ENCODE results near the gene MGRN1. TPM values are rescaled to one million over a fixed set of nuclear protein-coding genes. Genes with fewer than 3 reads are reported as not detected.

MGRN1 gene
- total RNA-seq, 1 experiment from 2014 or later, result 72.3 TPM

- H3K36me3 ChIP-seq (ENCODE audit: control insufficient read depth, insufficient read depth, low read length), result no peaks in the 10 kb centered on the region
- no peaks in the 10 kb centered on the region for H3K4me1 Mint-ChIP-seq (ENCODE audit: low read depth, unreplicated experiment)
- H3K27me3 ChIP-seq (replicated peaks; ENCODE audit: control insufficient read depth, insufficient read depth, low read length), result no peaks in the 10 kb centered on the region
- no peaks in the 10 kb centered on the region for H3K4me1 ChIP-seq
- no peak overlapping the region for H3K27ac Mint-ChIP-seq (ENCODE audit: unreplicated experiment)
- H3K9me3 Mint-ChIP-seq (ENCODE audit: unreplicated experiment), result no peaks in the 10 kb centered on the region
- no TSS peak for BruUV-seq (replicated peaks)
- peaks cover 5% of the 10 kb centered on the region for H3K36me3 Mint-ChIP-seq (ENCODE audit: insufficient read depth, unreplicated experiment)
- TF ChIP-seq, protein P1, sequence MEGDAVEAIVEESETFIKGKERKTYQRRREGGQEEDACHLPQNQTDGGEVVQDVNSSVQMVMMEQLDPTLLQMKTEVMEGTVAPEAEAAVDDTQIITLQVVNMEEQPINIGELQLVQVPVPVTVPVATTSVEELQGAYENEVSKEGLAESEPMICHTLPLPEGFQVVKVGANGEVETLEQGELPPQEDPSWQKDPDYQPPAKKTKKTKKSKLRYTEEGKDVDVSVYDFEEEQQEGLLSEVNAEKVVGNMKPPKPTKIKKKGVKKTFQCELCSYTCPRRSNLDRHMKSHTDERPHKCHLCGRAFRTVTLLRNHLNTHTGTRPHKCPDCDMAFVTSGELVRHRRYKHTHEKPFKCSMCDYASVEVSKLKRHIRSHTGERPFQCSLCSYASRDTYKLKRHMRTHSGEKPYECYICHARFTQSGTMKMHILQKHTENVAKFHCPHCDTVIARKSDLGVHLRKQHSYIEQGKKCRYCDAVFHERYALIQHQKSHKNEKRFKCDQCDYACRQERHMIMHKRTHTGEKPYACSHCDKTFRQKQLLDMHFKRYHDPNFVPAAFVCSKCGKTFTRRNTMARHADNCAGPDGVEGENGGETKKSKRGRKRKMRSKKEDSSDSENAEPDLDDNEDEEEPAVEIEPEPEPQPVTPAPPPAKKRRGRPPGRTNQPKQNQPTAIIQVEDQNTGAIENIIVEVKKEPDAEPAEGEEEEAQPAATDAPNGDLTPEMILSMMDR (IDR thresholded peaks at IDR 0.05; ENCODE audit: insufficient read depth in 1 of 2, low read depth in 1 of 2, low read length in 1 of 2, severe bottlenecking in 1 of 2, unreplicated experiment in 1 of 2), result no peak
- H3K9me3 ChIP-seq, result no peaks in the 10 kb centered on the region
- no peak overlapping the region for H3K4me3 ChIP-seq (ENCODE audit: low read depth, low read length)
- ChIA-PET CTCF (no interaction called here), POLR2A (no interaction called here)
- H3K4me3 Mint-ChIP-seq (ENCODE audit: unreplicated experiment), result no peak overlapping the region
- intact Hi-C loops (cut with micrococcal nuclease; ENCODE audit: unreplicated experiment), result no loop called here
- DNase-seq, result no peak
- H3K27me3 Mint-ChIP-seq (ENCODE audit: insufficient read depth, unreplicated experiment), result peaks cover under 1% of the 10 kb centered on the region
Observed at GRCh38 chr16:4593086-4593485, 31.5 kb upstream of the MGRN1 start.

GRCh38 chr16:4594433-4595410 is 29.9 kb upstream of the MGRN1 start:
- no peaks in the 10 kb centered on the region for H3K27me3 ChIP-seq (replicated peaks; ENCODE audit: control insufficient read depth, insufficient read depth, low read length)
- ChIA-PET CTCF (no interaction called here), POLR2A (interaction anchor here (0.5 kb wide), 1 partner anchor 9 kb away, joined by 6 read pairs; no protein-coding TSS in a partner anchor)

GRCh38 chr16:4597174-4597573 is 27.5 kb upstream of the MGRN1 start:
- intact Hi-C loops (cut with micrococcal nuclease; ENCODE audit: unreplicated experiment), result no loop called here
- POLR2A ChIA-PET, result no interaction called here
- Mint-ChIP-seq H3K36me3 (ENCODE audit: insufficient read depth, unreplicated experiment) (peaks cover 5% of the 10 kb centered on the region), H3K4me3 (ENCODE audit: unreplicated experiment) (no peak overlapping the region), H3K27me3 (ENCODE audit: insufficient read depth, unreplicated experiment) (peaks cover 3% of the 10 kb centered on the region), H3K9me3 (ENCODE audit: unreplicated experiment) (no peaks in the 10 kb centered on the region), H3K4me1 (ENCODE audit: low read depth, unreplicated experiment) (no peaks in the 10 kb centered on the region), H3K27ac (ENCODE audit: unreplicated experiment) (no peak overlapping the region)
- DNase-seq, result no peak
- TF ChIP-seq, protein P1 (IDR thresholded peaks at IDR 0.05; ENCODE audit: insufficient read depth in 1 of 2, low read depth in 1 of 2, low read length in 1 of 2, severe bottlenecking in 1 of 2, unreplicated experiment in 1 of 2), result no peak
- Histone ChIP-seq H3K9me3 (no peaks in the 10 kb centered on the region), H3K36me3 (ENCODE audit: control insufficient read depth, insufficient read depth, low read length) (no peaks in the 10 kb centered on the region), H3K4me3 (ENCODE audit: low read depth, low read length) (no peak overlapping the region), H3K27me3 (replicated peaks; ENCODE audit: control insufficient read depth, insufficient read depth, low read length) (no peaks in the 10 kb centered on the region), H3K4me1 (no peaks in the 10 kb centered on the region)
- CTCF ChIA-PET, result no interaction called here
- BruUV-seq (replicated peaks), result no TSS peak

More at GRCh38 chr16:4594433-4595410, 29.9 kb upstream of the MGRN1 start:
- Histone ChIP-seq H3K9me3 (no peaks in the 10 kb centered on the region), H3K36me3 (ENCODE audit: control insufficient read depth, insufficient read depth, low read length) (no peaks in the 10 kb centered on the region), H3K4me3 (ENCODE audit: low read depth, low read length) (no peak overlapping the region), H3K4me1 (no peaks in the 10 kb centered on the region)
- Mint-ChIP-seq H3K9me3 (ENCODE audit: unreplicated experiment) (no peaks in the 10 kb centered on the region), H3K36me3 (ENCODE audit: insufficient read depth, unreplicated experiment) (peaks cover 5% of the 10 kb centered on the region), H3K27me3 (ENCODE audit: insufficient read depth, unreplicated experiment) (peaks cover 3% of the 10 kb centered on the region), H3K27ac (ENCODE audit: unreplicated experiment) (no peak overlapping the region), H3K4me1 (ENCODE audit: low read depth, unreplicated experiment) (no peaks in the 10 kb centered on the region), H3K4me3 (ENCODE audit: unreplicated experiment) (no peak overlapping the region)
- TF ChIP-seq, protein P1 (IDR thresholded peaks at IDR 0.05; ENCODE audit: insufficient read depth in 1 of 2, low read depth in 1 of 2, low read length in 1 of 2, severe bottlenecking in 1 of 2, unreplicated experiment in 1 of 2), result no peak
- DNase-seq, result no peak
- intact Hi-C loops (cut with micrococcal nuclease; ENCODE audit: unreplicated experiment), result no loop called here
- BruUV-seq (replicated peaks), result no TSS peak
